ENCODE data around the gene OLFML1.

GRCh38 chr11:7486781-7487140 is 1.5 kb downstream of the OLFML1 start:
- no peak for TF ChIP-seq POLR2A (IDR thresholded peaks at IDR 0.05; ENCODE audit: low read depth, low read length)
- no peak for TF ChIP-seq MAX (IDR thresholded peaks at IDR 0.05; ENCODE audit: insufficient read depth, insufficient read length)
- no peak for TF ChIP-seq MYC (IDR thresholded peaks at IDR 0.05; ENCODE audit: low read depth, low read length)
- TF ChIP-seq CTCF (IDR thresholded peaks at IDR 0.05; ENCODE audit: extremely low read depth in 1 of 2, insufficient read depth in 1 of 2, low read depth in 1 of 2, low read length in 2 of 2) = no peak
- TF ChIP-seq EZH2 (IDR thresholded peaks at IDR 0.05; ENCODE audit: borderline replicate concordance, low read depth, low read length, severe bottlenecking) = no peak
- TF ChIP-seq POLR2AphosphoS5 (IDR thresholded peaks at IDR 0.05; ENCODE audit: insufficient read depth, low read depth, low read length) = no peak
- no peak for TF ChIP-seq JUN (IDR thresholded peaks at IDR 0.05; ENCODE audit: borderline replicate concordance, insufficient read depth, insufficient read length, low read depth)
- TF ChIP-seq FOS (IDR thresholded peaks at IDR 0.05; ENCODE audit: borderline replicate concordance, insufficient read depth, low read length) = no peak
